ENCODE results near the gene CLBA1.

DNA sequence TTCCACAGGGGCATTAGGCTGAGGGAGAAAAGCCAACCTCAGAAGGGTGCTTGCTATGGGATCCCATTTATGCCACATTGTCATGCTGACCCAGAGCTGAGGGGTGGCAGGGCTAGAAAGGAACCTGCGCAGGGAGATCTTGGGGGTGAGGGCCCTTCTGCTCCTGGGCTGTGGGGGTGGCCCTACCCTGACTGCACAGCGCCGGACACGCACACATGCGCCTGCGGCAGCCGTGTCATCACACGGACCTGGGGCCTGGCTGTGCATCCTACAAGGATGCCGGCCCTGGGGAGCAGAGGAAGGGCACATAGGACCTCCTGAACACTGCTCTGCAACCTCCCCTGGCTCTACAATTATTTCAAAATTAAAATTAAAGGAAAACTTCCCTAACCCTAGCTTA lies 28.4 kb downstream of the CLBA1 start:
- TF ChIP-seq SUZ12 (IDR thresholded peaks at IDR 0.05) (no peak), NFRKB (IDR thresholded peaks at IDR 0.05) (no peak), BHLHE40 (IDR thresholded peaks at IDR 0.05; ENCODE audit: borderline replicate concordance) (no peak), FOXA1 (IDR thresholded peaks at IDR 0.05) (no peak)
